Measurements from ENCODE around the gene SRPK2. TPM values are rescaled to one million over a fixed set of nuclear protein-coding genes. Genes with fewer than 3 reads are reported as not detected.

The SRPK2 gene
- polyA plus RNA-seq, 6 donors from 2014 or later: 50.6 to 65.5 (median 56.1) TPM

GRCh38 chr7:105130580-105130979, 258.1 kb downstream of the SRPK2 start:
- H3K27me3 Mint-ChIP-seq: no peaks in the 10 kb centered on the region
- ATAC-seq (ENCODE audit: low read depth in 2 of 2) (no peak), DNase-seq (no peak)
- H3K4me3 Mint-ChIP-seq: no peak overlapping the region
- H3K27ac Mint-ChIP-seq: no peak overlapping the region
- H3K4me1 Mint-ChIP-seq: peaks cover 0 to 14% (median 6%) of the 10 kb centered on the region in 3 donors
- H3K36me3 Mint-ChIP-seq: peaks cover 18 to 19% of the 10 kb centered on the region in 2 donors
- H3K9me3 Mint-ChIP-seq: no peaks in the 10 kb centered on the region

GRCh38 chr7:105130048-105130447, 258.7 kb downstream of the SRPK2 start:
- peaks cover 19 to 23% of the 10 kb centered on the region in 2 donors for H3K36me3 Mint-ChIP-seq
- peaks cover 0 to 11% (median 6%) of the 10 kb centered on the region in 3 donors for H3K4me1 Mint-ChIP-seq

GRCh38 chr7:105127179-105127578, 261.5 kb downstream of the SRPK2 start:
- peaks cover 0 to 10% (median 0%) of the 10 kb centered on the region in 3 donors for H3K4me1 Mint-ChIP-seq
- ATAC-seq (ENCODE audit: low read depth in 2 of 2): no peak
- peaks cover 16 to 27% of the 10 kb centered on the region in 2 donors for H3K36me3 Mint-ChIP-seq
- H3K27me3 Mint-ChIP-seq: no peaks in the 10 kb centered on the region
- H3K27ac Mint-ChIP-seq: peak overlapping the region in 1 of 6 donors; percentile 43
- no peaks in the 10 kb centered on the region for H3K9me3 Mint-ChIP-seq
- DNase-seq: no peak
- H3K4me3 Mint-ChIP-seq: peak overlapping the region in 1 of 8 donors; percentile 15

More at GRCh38 chr7:105130048-105130447, 258.7 kb downstream of the SRPK2 start:
- no peak for DNase-seq
- ATAC-seq (ENCODE audit: low read depth in 2 of 2): no peak
- Mint-ChIP-seq H3K4me3 (no peak overlapping the region), H3K27me3 (no peaks in the 10 kb centered on the region), H3K9me3 (no peaks in the 10 kb centered on the region), H3K27ac (peak overlapping the region in 1 of 6 donors; percentile 65)

- Mint-ChIP-seq H3K9me3 (no peaks in the 10 kb centered on the region), H3K36me3 (peaks cover 16 to 25% of the 10 kb centered on the region in 2 donors), H3K4me1 (peaks cover 0 to 7% (median 0%) of the 10 kb centered on the region in 3 donors), H3K27me3 (no peaks in the 10 kb centered on the region), H3K27ac (peak overlapping the region in 3 of 6 donors; percentile 16 to 57 (median 43)), H3K4me3 (no peak overlapping the region)
- ATAC-seq (ENCODE audit: low read depth in 2 of 2) (no peak), DNase-seq (no peak)
Observed at GRCh38 chr7:105126436-105126975, 262.2 kb downstream of the SRPK2 start.

- no peak overlapping the region for H3K27ac Mint-ChIP-seq
- no peak for ATAC-seq (ENCODE audit: low read depth in 2 of 2)
- DNase-seq: no peak
- H3K27me3 Mint-ChIP-seq: no peaks in the 10 kb centered on the region
- H3K4me3 Mint-ChIP-seq: no peak overlapping the region
- H3K9me3 Mint-ChIP-seq: no peaks in the 10 kb centered on the region
- H3K36me3 Mint-ChIP-seq: peaks cover 16 to 17% of the 10 kb centered on the region in 2 donors
- H3K4me1 Mint-ChIP-seq: peaks cover 0 to 4% (median 4%) of the 10 kb centered on the region in 3 donors
Observed at GRCh38 chr7:105125745-105126144, 263.0 kb downstream of the SRPK2 start.

GRCh38 chr7:105122619-105123018, 266.1 kb downstream of the SRPK2 start:
- no peak overlapping the region for H3K4me3 Mint-ChIP-seq
- H3K36me3 Mint-ChIP-seq: peaks cover 16 to 17% of the 10 kb centered on the region in 2 donors

GRCh38 chr7:105118612-105119600, 269.8 kb downstream of the SRPK2 start:
- ATAC-seq (ENCODE audit: low read depth in 2 of 2): peak; percentile 48 to 49
- peaks cover 8 to 13% of the 10 kb centered on the region in 2 donors for H3K36me3 Mint-ChIP-seq
- no peak for DNase-seq
- H3K27me3 Mint-ChIP-seq: no peaks in the 10 kb centered on the region
- peaks cover 11 to 19% (median 17%) of the 10 kb centered on the region in 3 donors for H3K4me1 Mint-ChIP-seq
- H3K27ac Mint-ChIP-seq: peak overlapping the region in 5 of 6 donors; percentile 21 to 79 (median 76)
- H3K4me3 Mint-ChIP-seq: peak overlapping the region in 4 of 8 donors; percentile 10 to 29 (median 16)
- H3K9me3 Mint-ChIP-seq: no peaks in the 10 kb centered on the region

More at GRCh38 chr7:105122619-105123018, 266.1 kb downstream of the SRPK2 start:
- Mint-ChIP-seq H3K27me3 (no peaks in the 10 kb centered on the region), H3K4me1 (peaks cover 11 to 19% (median 17%) of the 10 kb centered on the region in 3 donors), H3K27ac (peak overlapping the region in 2 of 6 donors; percentile 16 to 23), H3K9me3 (no peaks in the 10 kb centered on the region)
- DNase-seq (no peak), ATAC-seq (ENCODE audit: low read depth in 2 of 2) (no peak)

- H3K27me3 Mint-ChIP-seq: no peaks in the 10 kb centered on the region
- H3K36me3 Mint-ChIP-seq: peaks cover 22 to 23% of the 10 kb centered on the region in 2 donors
- H3K27ac Mint-ChIP-seq: peak overlapping the region; percentile 24 to 91 (median 70)
- no peaks in the 10 kb centered on the region for H3K9me3 Mint-ChIP-seq
- peaks cover 0 to 4% (median 0%) of the 10 kb centered on the region in 3 donors for H3K4me1 Mint-ChIP-seq
- no peak overlapping the region for H3K4me3 Mint-ChIP-seq
- ATAC-seq (ENCODE audit: low read depth in 2 of 2): no peak
- DNase-seq: no peak
Observed at GRCh38 chr7:105112440-105113418, 276.0 kb downstream of the SRPK2 start.

GRCh38 chr7:105107458-105107857, 281.3 kb downstream of the SRPK2 start:
- H3K27ac Mint-ChIP-seq: peak overlapping the region in 2 of 6 donors; percentile 20 to 66
- no peaks in the 10 kb centered on the region for H3K27me3 Mint-ChIP-seq
- no peak for ATAC-seq (ENCODE audit: low read depth in 2 of 2)
- no peak overlapping the region for H3K4me3 Mint-ChIP-seq
- H3K9me3 Mint-ChIP-seq: no peaks in the 10 kb centered on the region
- peaks cover 9 to 31% of the 10 kb centered on the region in 2 donors for H3K36me3 Mint-ChIP-seq
- no peak for DNase-seq
- peaks cover 0 to 4% (median 2%) of the 10 kb centered on the region in 3 donors for H3K4me1 Mint-ChIP-seq

GRCh38 chr7:105106473-105106872, 282.2 kb downstream of the SRPK2 start:
- Mint-ChIP-seq H3K27me3 (no peaks in the 10 kb centered on the region), H3K36me3 (peaks cover 0 to 26% of the 10 kb centered on the region in 2 donors), H3K9me3 (no peaks in the 10 kb centered on the region), H3K4me3 (no peak overlapping the region), H3K4me1 (peaks cover 0 to 4% (median 2%) of the 10 kb centered on the region in 3 donors), H3K27ac (peak overlapping the region in 3 of 6 donors; percentile 15 to 70 (median 70))
- no peak for DNase-seq
- no peak for ATAC-seq (ENCODE audit: low read depth in 2 of 2)

GRCh38 chr7:105105579-105105978, 283.1 kb downstream of the SRPK2 start:
- Mint-ChIP-seq H3K4me3 (no peak overlapping the region), H3K9me3 (no peaks in the 10 kb centered on the region), H3K4me1 (peaks cover 2 to 11% (median 3%) of the 10 kb centered on the region in 3 donors), H3K36me3 (peaks cover 0 to 27% of the 10 kb centered on the region in 2 donors), H3K27ac (peak overlapping the region in 4 of 6 donors; percentile 33 to 73 (median 44)), H3K27me3 (no peaks in the 10 kb centered on the region)
- DNase-seq: no peak
- ATAC-seq (ENCODE audit: low read depth in 2 of 2): no peak

- Mint-ChIP-seq H3K27ac (peak overlapping the region in 3 of 6 donors; percentile 28 to 85 (median 82)), H3K36me3 (peaks cover 0 to 22% of the 10 kb centered on the region in 2 donors), H3K4me1 (peaks cover 4 to 17% (median 5%) of the 10 kb centered on the region in 3 donors), H3K4me3 (no peak overlapping the region), H3K9me3 (no peaks in the 10 kb centered on the region), H3K27me3 (no peaks in the 10 kb centered on the region)
- ATAC-seq (ENCODE audit: low read depth in 2 of 2) (no peak), DNase-seq (no peak)
Observed at GRCh38 chr7:105102557-105103352, 286.0 kb downstream of the SRPK2 start.
